ENCODE measurements around the gene TCF7L2.

TCF7L2 gene

DNA sequence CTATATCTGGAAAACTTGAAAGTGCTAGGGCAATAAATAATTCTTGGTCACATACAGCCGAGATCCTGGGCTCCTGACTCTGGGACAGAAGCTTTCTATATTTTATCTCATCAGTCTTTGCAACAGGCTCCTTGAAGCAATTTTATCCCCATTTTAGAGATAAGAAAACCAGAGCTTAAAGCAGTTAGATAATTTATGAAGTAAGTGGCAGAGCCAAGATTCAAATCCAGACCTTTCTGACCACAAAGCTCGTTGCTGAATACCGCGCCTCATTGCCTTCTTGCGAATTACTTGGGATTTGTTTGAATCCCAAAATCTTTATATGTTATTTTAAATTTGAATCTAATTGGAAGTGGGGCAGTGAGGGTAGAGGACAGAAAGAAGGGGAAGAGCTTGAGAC lies 106.0 kb downstream of the TCF7L2 start:
- H3K27ac ChIP-seq: no peak overlapping the region
- TF ChIP-seq, protein P1, sequence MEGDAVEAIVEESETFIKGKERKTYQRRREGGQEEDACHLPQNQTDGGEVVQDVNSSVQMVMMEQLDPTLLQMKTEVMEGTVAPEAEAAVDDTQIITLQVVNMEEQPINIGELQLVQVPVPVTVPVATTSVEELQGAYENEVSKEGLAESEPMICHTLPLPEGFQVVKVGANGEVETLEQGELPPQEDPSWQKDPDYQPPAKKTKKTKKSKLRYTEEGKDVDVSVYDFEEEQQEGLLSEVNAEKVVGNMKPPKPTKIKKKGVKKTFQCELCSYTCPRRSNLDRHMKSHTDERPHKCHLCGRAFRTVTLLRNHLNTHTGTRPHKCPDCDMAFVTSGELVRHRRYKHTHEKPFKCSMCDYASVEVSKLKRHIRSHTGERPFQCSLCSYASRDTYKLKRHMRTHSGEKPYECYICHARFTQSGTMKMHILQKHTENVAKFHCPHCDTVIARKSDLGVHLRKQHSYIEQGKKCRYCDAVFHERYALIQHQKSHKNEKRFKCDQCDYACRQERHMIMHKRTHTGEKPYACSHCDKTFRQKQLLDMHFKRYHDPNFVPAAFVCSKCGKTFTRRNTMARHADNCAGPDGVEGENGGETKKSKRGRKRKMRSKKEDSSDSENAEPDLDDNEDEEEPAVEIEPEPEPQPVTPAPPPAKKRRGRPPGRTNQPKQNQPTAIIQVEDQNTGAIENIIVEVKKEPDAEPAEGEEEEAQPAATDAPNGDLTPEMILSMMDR (conservative IDR thresholded peaks at IDR 0.05): no peak
- TF ChIP-seq ZFX (IDR thresholded peaks at IDR 0.05): no peak

DNA sequence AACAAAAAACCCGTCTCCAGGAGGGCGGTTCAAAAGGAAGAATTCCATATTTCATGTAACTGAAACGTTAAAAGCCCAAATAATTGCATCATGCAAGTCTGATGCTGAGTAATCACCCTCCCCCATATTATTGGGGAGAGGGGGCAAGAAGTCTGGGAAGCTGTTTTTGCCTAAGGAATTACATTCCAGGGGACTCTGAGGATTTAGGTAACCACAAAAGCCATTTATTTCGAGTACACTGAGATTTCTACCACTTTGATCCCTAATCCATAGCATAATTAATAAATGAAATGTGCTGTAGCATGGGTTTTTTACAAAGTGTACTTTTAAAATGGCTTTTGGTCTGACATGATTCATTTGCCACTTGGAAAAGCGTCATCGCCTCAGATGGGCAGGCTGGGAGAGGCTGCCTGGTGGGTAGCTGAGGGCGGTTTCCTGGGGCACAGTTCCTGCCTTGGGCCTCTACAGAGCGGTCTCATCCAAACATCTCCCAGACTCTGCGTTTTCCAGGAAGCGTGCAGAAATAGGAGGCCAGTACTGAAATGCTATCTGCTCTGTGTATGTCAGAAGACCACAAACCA lies 106.5 kb downstream of the TCF7L2 start:
- no peak overlapping the region for H3K27ac ChIP-seq
- TF ChIP-seq ZFX (IDR thresholded peaks at IDR 0.05): no peak
- TF ChIP-seq, protein P1 (conservative IDR thresholded peaks at IDR 0.05): no peak

DNA sequence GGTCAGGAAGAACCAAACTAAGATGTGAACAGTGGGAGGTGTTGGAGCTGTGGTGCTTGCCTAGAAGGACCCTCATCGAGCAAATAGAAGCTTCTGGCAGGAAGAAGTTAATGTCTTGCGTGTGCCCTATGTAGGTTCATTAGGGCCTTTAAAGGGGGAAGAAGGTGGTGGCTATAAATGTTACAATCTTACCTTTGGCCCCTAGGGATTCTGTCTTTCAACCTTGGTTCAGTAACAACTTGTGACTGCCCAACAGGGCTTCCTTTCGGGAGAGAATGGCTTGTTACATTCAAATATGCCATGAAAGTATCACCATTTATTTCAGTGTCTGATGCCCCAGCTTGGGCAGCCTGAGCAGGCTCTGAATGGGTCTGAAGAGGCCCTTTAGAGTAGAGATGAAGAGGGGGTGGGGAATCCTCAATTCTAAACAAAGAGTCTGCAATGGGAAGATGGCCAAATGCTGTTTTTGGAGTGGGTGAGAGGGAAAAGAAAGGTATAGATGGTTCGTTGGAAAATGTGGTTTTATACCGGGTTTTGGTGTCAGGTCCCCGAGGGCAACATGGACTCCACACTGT lies 108.0 kb downstream of the TCF7L2 start:
- TF ChIP-seq ZFX (IDR thresholded peaks at IDR 0.05): no peak
- TF ChIP-seq, protein P1 (conservative IDR thresholded peaks at IDR 0.05): no peak
- no peak overlapping the region for H3K27ac ChIP-seq

DNA sequence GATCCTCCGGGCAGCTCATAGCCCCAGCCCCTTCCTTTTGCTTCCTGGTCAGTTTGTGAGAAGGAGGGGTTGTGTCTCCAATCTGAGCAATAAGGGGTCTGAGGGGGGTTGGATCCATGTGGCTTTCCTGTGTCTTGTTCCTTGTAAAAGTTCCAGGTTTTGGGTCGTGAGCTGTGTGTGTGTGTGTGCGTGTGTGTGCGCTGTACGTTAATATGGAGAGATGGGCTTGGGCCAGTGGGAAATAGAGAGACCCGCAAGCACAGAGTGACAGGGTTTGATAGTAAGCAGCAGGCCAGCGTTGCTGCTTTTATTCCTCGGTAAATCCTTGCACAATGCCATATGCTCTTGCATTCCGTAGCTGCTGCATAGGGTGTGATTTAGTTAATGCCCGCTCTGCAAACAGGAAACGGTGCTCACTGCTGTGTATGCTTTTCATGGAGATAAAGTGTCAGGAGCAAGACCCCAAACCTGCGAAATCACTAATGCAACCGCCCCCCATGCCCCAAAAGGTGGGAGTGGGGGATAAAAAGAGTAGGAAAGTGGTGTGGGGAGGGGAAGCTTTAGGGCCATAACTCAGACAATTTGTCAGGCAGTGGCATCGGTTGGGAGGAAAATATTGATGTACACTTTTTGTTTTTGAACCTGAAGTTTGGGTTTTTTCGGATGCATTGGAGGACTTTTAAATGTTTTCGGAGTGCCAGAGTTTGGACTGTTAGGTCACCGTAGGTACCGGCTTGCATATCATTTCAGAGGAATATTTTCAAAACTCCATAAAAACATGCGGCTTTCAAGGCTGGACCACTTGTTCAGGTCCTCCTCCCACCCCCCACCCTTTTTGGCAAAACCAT lies 108.7 kb downstream of the TCF7L2 start:
- no peak overlapping the region for H3K27ac ChIP-seq

DNA sequence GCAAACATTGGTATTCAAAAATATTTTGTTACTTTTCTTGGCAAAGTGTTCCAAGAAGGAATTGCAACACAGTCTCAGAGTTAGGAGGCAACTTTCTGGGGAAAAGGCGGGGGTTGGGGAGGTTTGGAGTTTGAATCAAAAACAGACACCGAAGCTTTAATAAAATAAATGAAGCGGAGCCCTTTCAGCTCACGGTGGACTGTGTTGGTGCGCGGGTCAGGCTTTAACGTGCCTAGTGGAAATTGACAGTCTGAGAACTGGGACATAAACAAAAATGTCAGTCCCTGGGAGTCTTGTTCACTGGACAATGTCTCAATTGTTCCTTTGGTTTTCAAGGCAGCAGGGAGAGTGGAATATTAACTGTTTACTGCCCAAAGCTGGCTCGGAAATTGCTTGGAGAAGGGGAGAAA lies 109.3 kb downstream of the TCF7L2 start:
- H3K27ac ChIP-seq: no peak overlapping the region
- TF ChIP-seq, protein P1 (conservative IDR thresholded peaks at IDR 0.05): no peak
- no peak for TF ChIP-seq ZFX (IDR thresholded peaks at IDR 0.05)

More for the DNA sequence above, 108.7 kb downstream of the TCF7L2 start:
- no peak for TF ChIP-seq ZFX (IDR thresholded peaks at IDR 0.05)
- TF ChIP-seq, protein P1 (conservative IDR thresholded peaks at IDR 0.05): no peak

DNA sequence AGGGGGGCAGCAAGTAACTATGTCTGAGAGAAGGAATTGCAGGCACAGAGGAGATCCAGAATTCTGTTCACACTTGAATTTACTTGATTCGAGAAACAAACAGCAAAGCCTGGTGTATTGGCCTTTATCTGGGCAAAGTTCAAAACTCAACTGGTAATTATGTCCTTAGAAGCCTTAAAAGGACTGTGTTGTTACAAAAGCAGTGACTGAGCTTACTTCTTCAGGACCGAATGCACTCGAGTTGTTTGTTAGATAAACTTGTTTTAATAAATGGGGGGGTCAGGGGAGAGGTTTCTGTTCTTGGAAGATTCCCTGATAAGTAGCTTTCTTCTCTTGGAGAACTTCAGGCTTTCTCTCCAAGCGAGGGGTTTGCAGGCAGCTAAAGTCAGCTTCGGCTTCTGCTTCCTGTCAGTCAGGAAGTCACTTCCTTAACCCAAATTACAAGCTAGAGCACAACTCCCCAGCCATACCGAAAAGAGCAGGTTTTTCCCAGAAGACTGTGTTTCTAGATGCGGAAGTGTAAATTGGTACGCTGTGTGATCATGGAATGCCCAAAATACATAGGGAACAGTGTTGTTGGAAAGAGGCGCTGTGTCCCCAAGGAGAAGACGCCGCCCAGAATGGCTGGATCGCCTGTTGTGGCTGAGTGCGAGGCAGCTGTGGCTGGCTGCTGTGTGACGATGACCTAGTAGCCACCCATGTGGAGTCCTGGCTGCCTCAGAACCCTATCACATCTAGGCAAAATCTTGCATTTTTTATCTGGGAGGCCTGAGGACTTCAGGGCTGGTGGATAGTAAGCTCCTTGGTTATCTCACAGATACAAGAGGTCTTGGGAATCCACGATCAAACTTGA lies 110.4 kb downstream of the TCF7L2 start:
- no peak overlapping the region for H3K27ac ChIP-seq
- no peak for TF ChIP-seq ZFX (IDR thresholded peaks at IDR 0.05)
- TF ChIP-seq, protein P1 (conservative IDR thresholded peaks at IDR 0.05): no peak
